Measurements from ENCODE around the gene CFD. TPM values are rescaled to one million over a fixed set of nuclear protein-coding genes. Genes with fewer than 3 reads are reported as not detected.

Gene CFD
- total RNA-seq, 6 experiments from 2014 or later = 3.5 to 9.6 (median 7.8) TPM

- Histone ChIP-seq H3K27me3 (no peaks in the 10 kb centered on the region), H3K4me3 (no peak overlapping the region), H3K27ac (peak overlapping the region in 1 of 3 donors; percentile 29), H3K9me3 (no peaks in the 10 kb centered on the region), H3K36me3 (peaks cover 0 to 6% (median 0%) of the 10 kb centered on the region in 4 donors), H3K4me1 (peaks cover 0 to 11% (median 0%) of the 10 kb centered on the region in 4 donors)
- no peak for TF ChIP-seq POLR2A (IDR thresholded peaks at IDR 0.05)
- TF ChIP-seq, protein P1, sequence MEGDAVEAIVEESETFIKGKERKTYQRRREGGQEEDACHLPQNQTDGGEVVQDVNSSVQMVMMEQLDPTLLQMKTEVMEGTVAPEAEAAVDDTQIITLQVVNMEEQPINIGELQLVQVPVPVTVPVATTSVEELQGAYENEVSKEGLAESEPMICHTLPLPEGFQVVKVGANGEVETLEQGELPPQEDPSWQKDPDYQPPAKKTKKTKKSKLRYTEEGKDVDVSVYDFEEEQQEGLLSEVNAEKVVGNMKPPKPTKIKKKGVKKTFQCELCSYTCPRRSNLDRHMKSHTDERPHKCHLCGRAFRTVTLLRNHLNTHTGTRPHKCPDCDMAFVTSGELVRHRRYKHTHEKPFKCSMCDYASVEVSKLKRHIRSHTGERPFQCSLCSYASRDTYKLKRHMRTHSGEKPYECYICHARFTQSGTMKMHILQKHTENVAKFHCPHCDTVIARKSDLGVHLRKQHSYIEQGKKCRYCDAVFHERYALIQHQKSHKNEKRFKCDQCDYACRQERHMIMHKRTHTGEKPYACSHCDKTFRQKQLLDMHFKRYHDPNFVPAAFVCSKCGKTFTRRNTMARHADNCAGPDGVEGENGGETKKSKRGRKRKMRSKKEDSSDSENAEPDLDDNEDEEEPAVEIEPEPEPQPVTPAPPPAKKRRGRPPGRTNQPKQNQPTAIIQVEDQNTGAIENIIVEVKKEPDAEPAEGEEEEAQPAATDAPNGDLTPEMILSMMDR (IDR thresholded peaks at IDR 0.05) = no peak
- no peak for DNase-seq
- 100% methylated on average over 3 of the region's 27 CpGs for WGBS (ENCODE audit: insufficient coverage, low coverage, low lambda C conversion rate, missing lambda C conversion rate)
- ATAC-seq = no peak
- intact Hi-C loops (cut with DNase I) = no loop called here
Observed at GRCh38 chr19:901216-902092, 42.0 kb downstream of the CFD start.

- no peak for TF ChIP-seq POLR2A (IDR thresholded peaks at IDR 0.05)
- TF ChIP-seq, protein P1 (IDR thresholded peaks at IDR 0.05) = no peak
- ATAC-seq (no peak), DNase-seq (no peak)
- Histone ChIP-seq H3K9me3 (no peaks in the 10 kb centered on the region), H3K27ac (peak overlapping the region in 1 of 3 donors; percentile 29), H3K4me3 (no peak overlapping the region), H3K27me3 (no peaks in the 10 kb centered on the region), H3K4me1 (peaks cover 0 to 11% (median 0%) of the 10 kb centered on the region in 4 donors), H3K36me3 (peaks cover 0 to 6% (median 0%) of the 10 kb centered on the region in 4 donors)
- intact Hi-C loops (cut with DNase I) = no loop called here
- WGBS (ENCODE audit: insufficient coverage, low coverage, low lambda C conversion rate, missing lambda C conversion rate) = 65% methylated on average over 3 of the region's 7 CpGs
Observed at GRCh38 chr19:902093-902370, 42.6 kb downstream of the CFD start.

DNA sequence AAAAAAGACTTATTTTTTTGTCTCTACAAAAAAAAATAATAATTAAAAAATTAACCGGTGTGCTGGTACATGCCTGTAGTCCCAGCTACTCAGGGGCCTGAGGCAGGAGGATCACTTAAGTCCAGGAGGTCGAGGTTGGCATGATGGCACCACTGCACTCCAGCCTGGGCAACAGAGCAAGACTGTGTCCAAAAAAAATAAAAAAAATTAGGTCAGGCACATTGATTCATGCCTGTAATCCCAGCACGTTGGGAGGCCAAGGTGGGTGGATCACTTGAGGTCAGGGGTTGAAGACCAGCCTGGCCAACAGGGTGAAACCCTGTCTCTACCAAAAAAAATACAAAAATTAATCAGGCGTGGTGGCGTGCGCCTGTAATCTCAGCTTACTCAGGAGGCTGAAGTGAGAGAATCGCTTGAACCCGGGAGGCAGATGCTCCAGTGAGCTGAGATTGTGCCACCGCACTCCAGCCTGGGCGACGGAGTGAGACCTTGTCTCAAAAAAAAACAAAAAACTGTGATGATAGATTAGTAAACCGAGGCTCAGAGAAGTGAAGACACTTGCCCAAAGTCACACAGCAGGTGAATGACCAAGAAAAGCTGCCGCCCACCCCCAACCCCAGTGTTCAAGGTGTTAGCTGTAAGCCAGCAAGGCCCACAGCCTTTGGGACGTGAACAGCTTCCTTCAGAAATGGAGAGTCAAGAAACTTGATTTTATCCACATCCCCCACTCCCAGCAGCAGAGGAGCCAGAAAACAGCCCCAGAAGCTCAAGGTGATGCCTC lies 43.2 kb downstream of the CFD start:
- TF ChIP-seq POLR2A (IDR thresholded peaks at IDR 0.05) = no peak
- TF ChIP-seq, protein P1 (IDR thresholded peaks at IDR 0.05) = no peak
- H3K27me3 ChIP-seq = no peaks in the 10 kb centered on the region

GRCh38 chr19:903266-903797 lies 43.9 kb downstream of the CFD start:
- Histone ChIP-seq H3K4me1 (peaks cover 0 to 11% (median 0%) of the 10 kb centered on the region in 4 donors), H3K9me3 (no peaks in the 10 kb centered on the region), H3K4me3 (no peak overlapping the region), H3K36me3 (peaks cover 0 to 4% (median 0%) of the 10 kb centered on the region in 4 donors), H3K27ac (no peak overlapping the region), H3K27me3 (no peaks in the 10 kb centered on the region)
- ATAC-seq (no peak), DNase-seq (no peak)
- WGBS (ENCODE audit: insufficient coverage, low coverage, low lambda C conversion rate, missing lambda C conversion rate) = 89% methylated on average over 4 of the region's 32 CpGs
- intact Hi-C loops (cut with DNase I) = no loop called here
- TF ChIP-seq, protein P1 (IDR thresholded peaks at IDR 0.05) = no peak
- no peak for TF ChIP-seq POLR2A (IDR thresholded peaks at IDR 0.05)

More for the DNA sequence above, 43.2 kb downstream of the CFD start:
- Histone ChIP-seq H3K27ac (peak overlapping the region in 1 of 3 donors; percentile 29), H3K4me3 (no peak overlapping the region), H3K36me3 (peaks cover 0 to 4% (median 0%) of the 10 kb centered on the region in 4 donors), H3K4me1 (peaks cover 0 to 11% (median 0%) of the 10 kb centered on the region in 4 donors), H3K9me3 (no peaks in the 10 kb centered on the region)
- 61% methylated on average over 5 of the region's 14 CpGs for WGBS (ENCODE audit: insufficient coverage, low coverage, low lambda C conversion rate, missing lambda C conversion rate)
- intact Hi-C loops (cut with DNase I) = no loop called here
- ATAC-seq = peak; percentile 67 to 90 (median 78)
- peak in 1 of 3 donors; percentile 79 for DNase-seq
